GM18870 (cell line): Measurements from ENCODE around the gene OR51I2.

Experiments
- ATAC-seq: cut with Tn5 transposase; IDR thresholded peaks from one replicate; pipeline ENCODE4 v1.9.1; 2021; ENCODE audit warnings: moderate library complexity; ENCODE audit not compliant: unreplicated experiment

OR51I2 gene

GRCh38 chr11:5505363-5506048 lies 56.4 kb downstream of the OR51I2 start:
- no peak for ATAC-seq
